NCI-H146 treated with DMSO at 0.1 percent for 48 hours (cell line): ENCODE data around the gene MYH6.

ENCODE experiments used
- DNase-seq: peaks from one replicate; lab custom pipeline; 2025; ENCODE audit not compliant: unreplicated experiment; lab: John Stamatoyannopoulos, UW

MYH6 gene

DNA sequence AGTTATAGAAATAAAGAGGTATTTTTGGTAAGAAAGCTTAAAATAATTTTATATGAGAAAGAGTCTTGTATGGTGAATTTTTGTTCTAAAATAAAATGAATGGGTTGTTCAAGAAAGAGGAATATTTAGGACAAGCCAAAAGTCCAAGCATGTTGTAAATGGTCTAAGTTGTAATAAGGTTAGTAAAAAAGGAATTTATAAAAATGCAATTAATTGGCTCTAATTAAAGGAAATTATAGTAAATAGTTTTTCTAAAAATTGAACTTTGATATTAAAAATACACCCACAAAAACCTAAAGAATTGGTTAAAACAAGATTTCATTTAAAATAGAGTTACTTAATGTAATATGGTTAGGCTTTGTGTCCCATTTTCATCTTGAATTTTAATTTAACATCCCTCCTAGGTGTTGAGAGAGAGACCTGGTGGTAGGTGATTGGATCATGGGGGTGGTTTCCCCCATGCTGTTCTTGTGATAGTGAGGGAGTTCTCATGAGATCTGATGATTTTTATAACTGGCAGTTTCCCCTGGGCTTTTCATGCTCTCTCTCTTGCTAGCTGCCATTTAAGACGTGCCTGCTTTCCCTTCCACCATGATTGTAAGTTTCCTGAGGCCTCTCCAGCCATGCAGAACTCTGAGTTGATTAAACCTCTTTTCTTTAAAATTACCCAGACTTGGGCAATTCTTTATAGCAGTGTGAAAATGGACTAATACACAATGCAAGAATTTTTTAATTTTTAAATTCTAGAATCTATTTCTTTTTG is 68.4 kb downstream of the MYH6 start:
- no peak for DNase-seq

DNA sequence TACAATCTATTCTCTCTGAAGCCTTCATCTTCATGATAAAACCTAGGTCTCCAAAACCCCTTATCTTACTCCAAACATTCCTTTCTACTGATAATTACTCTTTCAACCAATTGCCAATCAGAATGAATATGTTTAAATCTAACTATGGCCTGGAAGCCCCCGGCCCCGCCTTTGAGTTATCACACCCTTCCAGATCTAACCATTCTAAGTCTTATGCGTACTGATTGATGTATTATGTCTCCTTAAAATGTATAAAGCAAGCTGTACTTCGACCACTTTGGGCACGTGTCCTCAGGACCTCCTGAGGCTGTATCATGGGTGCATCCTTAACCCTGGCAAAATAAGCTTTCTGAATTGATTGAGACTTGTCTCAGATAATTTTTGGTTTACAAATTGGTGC is 72.5 kb downstream of the MYH6 start:
- no peak for DNase-seq
